Neural cell (in vitro differentiated cells): ENCODE results near the gene RIPOR2. TPM values are rescaled to one million over a fixed set of nuclear protein-coding genes. Genes with fewer than 3 reads are reported as not detected.

Experiments used
- H2AFZ ChIP-seq: fragments of 200-600, 300-800 bp; sonication (generic), shearing (Covaris generic); 2 replicates; pipeline ENCODE4 v1.6.0; 2014; ENCODE audit warnings: low read depth, mild to moderate bottlenecking, antibody characterized with exemption, low read length, moderate library complexity
- H3F3A ChIP-seq: fragments of 200-600 bp; shearing (Covaris generic); 2 replicates; pipeline ENCODE4 v1.6.1; 2016; ENCODE audit warnings: mild to moderate bottlenecking, moderate library complexity, mixed read lengths, antibody characterized with exemption, low read length; ENCODE audit not compliant: insufficient read depth, poor library complexity, severe bottlenecking
- H3K27ac ChIP-seq: fragments of 200-600, 300-800 bp; sonication (generic), shearing (Covaris generic); 2 replicates; pipeline ENCODE4 v1.5.1; 2014; ENCODE audit warnings: mild to moderate bottlenecking, low read length, moderate library complexity
- H3K27me3 ChIP-seq: fragments of 300-800, 200-600 bp; sonication (generic), shearing (Covaris generic); 2 replicates; pipeline ENCODE4 v1.6.0; 2014; ENCODE audit warnings: mild to moderate bottlenecking, low read depth, low read length, moderate library complexity; ENCODE audit not compliant: insufficient read depth
- H3K36me3 ChIP-seq: fragments of 300-800, 200-600 bp; sonication (generic), shearing (Covaris generic); 2 replicates; pipeline ENCODE4 v1.5.1; 2014; ENCODE audit warnings: mild to moderate bottlenecking, antibody characterized with exemption, low read length, moderate library complexity; ENCODE audit not compliant: insufficient read depth
- H3K4me2 ChIP-seq: fragments of 300-800, 200-600 bp; sonication (generic), shearing (Covaris generic); 2 replicates; pipeline ENCODE4 v1.6.0; 2014; ENCODE audit warnings: mild to moderate bottlenecking, low read length
- H3K4me3 ChIP-seq: fragments of 300-800, 200-600 bp; sonication (generic), shearing (Covaris generic); 2 replicates; pipeline ENCODE4 v1.5.1; 2014; ENCODE audit warnings: mild to moderate bottlenecking, low read length, moderate library complexity
- H3K79me2 ChIP-seq: fragments of 200-600 bp; shearing (Covaris generic); replicated peaks from 2 replicates; pipeline ENCODE4 v1.6.0; 2014; ENCODE audit warnings: mild to moderate bottlenecking, low read length, moderate library complexity; ENCODE audit not compliant: insufficient read depth
- H3K9ac ChIP-seq: fragments of 300-800, 200-600 bp; sonication (generic), shearing (Covaris generic); 2 replicates; pipeline ENCODE4 v1.6.1; 2016; ENCODE audit warnings: mild to moderate bottlenecking, low read length, mixed read lengths
- H3K9me2 ChIP-seq: fragments of 200-600 bp; shearing (Covaris generic); 2 replicates; pipeline ENCODE4 v1.6.1; 2016; ENCODE audit warnings: mild to moderate bottlenecking, low read length, mixed read lengths; ENCODE audit not compliant: insufficient read depth
- H3K9me3 ChIP-seq: fragments of 200-600, 300-800 bp; sonication (generic), shearing (Covaris generic); 2 replicates; pipeline ENCODE4 v1.6.1; 2016; ENCODE audit warnings: mild to moderate bottlenecking, mixed run types, low read length, moderate library complexity, mixed read lengths
- H4K20me1 ChIP-seq: fragments of 200-600 bp; shearing (Covaris generic); 2 replicates; pipeline ENCODE4 v1.6.1; 2016; ENCODE audit warnings: mild to moderate bottlenecking, mixed run types; ENCODE audit not compliant: insufficient read depth
- EP300 ChIP-seq: fragments of 450-650 bp; conservative IDR thresholded peaks from 2 replicates; pipeline ENCODE4 v1.6.1; 2014; ENCODE audit warnings: antibody characterized with exemption, mild to moderate bottlenecking, moderate library complexity; ENCODE audit not compliant: poor library complexity, severe bottlenecking
- EZH2 ChIP-seq: fragments of 200-600, 300-800 bp; shearing (Covaris generic), sonication (generic); IDR thresholded peaks from 2 replicates; pipeline ENCODE4 v1.6.1; 2014; ENCODE audit warnings: antibody characterized with exemption, low read length, borderline replicate concordance, mild to moderate bottlenecking; ENCODE audit not compliant: insufficient read depth, poor library complexity, severe bottlenecking
- MXI1 ChIP-seq: fragments of 450-650 bp; conservative IDR thresholded peaks from 2 replicates; pipeline ENCODE4 v1.6.1; 2014; ENCODE audit warnings: antibody characterized with exemption, mild to moderate bottlenecking; ENCODE audit not compliant: poor library complexity, severe bottlenecking
- POLR2AphosphoS5 ChIP-seq: IDR thresholded peaks from 2 replicates; pipeline ENCODE4 v1.6.1; 2012
- RAD21 ChIP-seq: fragments of 450-650 bp; conservative IDR thresholded peaks from 2 replicates; pipeline ENCODE4 v1.6.1; 2014; ENCODE audit warnings: antibody characterized with exemption, mild to moderate bottlenecking, moderate library complexity
- SMC3 ChIP-seq: fragments of 450-650 bp; conservative IDR thresholded peaks from 2 replicates; pipeline ENCODE4 v1.6.1; 2014; ENCODE audit warnings: antibody characterized with exemption, mild to moderate bottlenecking, moderate library complexity; ENCODE audit not compliant: poor library complexity
- TAF1 ChIP-seq: IDR thresholded peaks from 2 replicates; pipeline ENCODE4 v1.6.1; 2012; ENCODE audit warnings: low read depth
- polyA plus RNA-seq: library from polyadenylated mRNA; depleted of rRNA; stranded (reverse); fragments of >200 nt; gene quantifications from 2 replicates; pipeline ENCODE4 v1.2.3, GENCODE V29; 2014
- TF ChIP-seq, protein P1 (sequence below): fragments of 450-650 bp; IDR thresholded peaks from 2 replicates; pipeline ENCODE4 v1.5.1; 2014; ENCODE audit warnings: antibody characterized with exemption, mild to moderate bottlenecking, moderate library complexity; ENCODE audit not compliant: poor library complexity, severe bottlenecking
- TF ChIP-seq, protein P2 (sequence below): IDR thresholded peaks from 2 replicates; pipeline ENCODE4 v1.6.1; 2012; ENCODE audit warnings: borderline replicate concordance

The RIPOR2 gene
- polyA plus RNA-seq, 1 donor from 2014 or later = 83.8 TPM

DNA sequence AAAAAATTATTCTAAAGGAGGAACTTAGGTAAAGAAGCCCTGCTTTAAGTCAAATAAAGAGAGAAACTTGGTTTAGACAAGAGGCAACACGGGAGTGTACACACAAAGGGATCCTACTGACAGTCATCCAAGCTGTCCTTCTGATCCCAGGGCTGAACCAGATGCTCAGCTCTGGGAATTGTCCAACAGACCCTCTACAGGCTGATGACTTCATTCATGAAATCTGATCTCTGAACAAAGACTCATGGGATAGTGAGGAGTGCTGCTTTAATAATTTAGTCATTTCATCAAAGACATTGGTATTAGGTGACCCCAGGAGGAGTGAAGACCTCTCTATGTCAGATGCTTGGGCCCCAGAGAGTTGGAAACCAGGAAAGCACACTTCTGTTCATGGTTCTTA, 71.4 kb downstream of the RIPOR2 start:
- H3K9me3 ChIP-seq = no peaks in the 10 kb centered on the region
- H3K9me2 ChIP-seq = no peaks in the 10 kb centered on the region
- H3K36me3 ChIP-seq = peaks cover 26% of the 10 kb centered on the region
- TF ChIP-seq, protein P1, sequence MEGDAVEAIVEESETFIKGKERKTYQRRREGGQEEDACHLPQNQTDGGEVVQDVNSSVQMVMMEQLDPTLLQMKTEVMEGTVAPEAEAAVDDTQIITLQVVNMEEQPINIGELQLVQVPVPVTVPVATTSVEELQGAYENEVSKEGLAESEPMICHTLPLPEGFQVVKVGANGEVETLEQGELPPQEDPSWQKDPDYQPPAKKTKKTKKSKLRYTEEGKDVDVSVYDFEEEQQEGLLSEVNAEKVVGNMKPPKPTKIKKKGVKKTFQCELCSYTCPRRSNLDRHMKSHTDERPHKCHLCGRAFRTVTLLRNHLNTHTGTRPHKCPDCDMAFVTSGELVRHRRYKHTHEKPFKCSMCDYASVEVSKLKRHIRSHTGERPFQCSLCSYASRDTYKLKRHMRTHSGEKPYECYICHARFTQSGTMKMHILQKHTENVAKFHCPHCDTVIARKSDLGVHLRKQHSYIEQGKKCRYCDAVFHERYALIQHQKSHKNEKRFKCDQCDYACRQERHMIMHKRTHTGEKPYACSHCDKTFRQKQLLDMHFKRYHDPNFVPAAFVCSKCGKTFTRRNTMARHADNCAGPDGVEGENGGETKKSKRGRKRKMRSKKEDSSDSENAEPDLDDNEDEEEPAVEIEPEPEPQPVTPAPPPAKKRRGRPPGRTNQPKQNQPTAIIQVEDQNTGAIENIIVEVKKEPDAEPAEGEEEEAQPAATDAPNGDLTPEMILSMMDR = no peak
- TF ChIP-seq MXI1 (no peak), RAD21 (no peak), POLR2AphosphoS5 (no peak), EZH2 (no peak), SMC3 (no peak), TAF1 (no peak), EP300 (no peak)
- TF ChIP-seq, protein P2, sequence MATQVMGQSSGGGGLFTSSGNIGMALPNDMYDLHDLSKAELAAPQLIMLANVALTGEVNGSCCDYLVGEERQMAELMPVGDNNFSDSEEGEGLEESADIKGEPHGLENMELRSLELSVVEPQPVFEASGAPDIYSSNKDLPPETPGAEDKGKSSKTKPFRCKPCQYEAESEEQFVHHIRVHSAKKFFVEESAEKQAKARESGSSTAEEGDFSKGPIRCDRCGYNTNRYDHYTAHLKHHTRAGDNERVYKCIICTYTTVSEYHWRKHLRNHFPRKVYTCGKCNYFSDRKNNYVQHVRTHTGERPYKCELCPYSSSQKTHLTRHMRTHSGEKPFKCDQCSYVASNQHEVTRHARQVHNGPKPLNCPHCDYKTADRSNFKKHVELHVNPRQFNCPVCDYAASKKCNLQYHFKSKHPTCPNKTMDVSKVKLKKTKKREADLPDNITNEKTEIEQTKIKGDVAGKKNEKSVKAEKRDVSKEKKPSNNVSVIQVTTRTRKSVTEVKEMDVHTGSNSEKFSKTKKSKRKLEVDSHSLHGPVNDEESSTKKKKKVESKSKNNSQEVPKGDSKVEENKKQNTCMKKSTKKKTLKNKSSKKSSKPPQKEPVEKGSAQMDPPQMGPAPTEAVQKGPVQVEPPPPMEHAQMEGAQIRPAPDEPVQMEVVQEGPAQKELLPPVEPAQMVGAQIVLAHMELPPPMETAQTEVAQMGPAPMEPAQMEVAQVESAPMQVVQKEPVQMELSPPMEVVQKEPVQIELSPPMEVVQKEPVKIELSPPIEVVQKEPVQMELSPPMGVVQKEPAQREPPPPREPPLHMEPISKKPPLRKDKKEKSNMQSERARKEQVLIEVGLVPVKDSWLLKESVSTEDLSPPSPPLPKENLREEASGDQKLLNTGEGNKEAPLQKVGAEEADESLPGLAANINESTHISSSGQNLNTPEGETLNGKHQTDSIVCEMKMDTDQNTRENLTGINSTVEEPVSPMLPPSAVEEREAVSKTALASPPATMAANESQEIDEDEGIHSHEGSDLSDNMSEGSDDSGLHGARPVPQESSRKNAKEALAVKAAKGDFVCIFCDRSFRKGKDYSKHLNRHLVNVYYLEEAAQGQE = no peak
- no peak overlapping the region for H3K27ac ChIP-seq
- H3K27me3 ChIP-seq = no peaks in the 10 kb centered on the region
- no peaks in the 10 kb centered on the region for H3F3A ChIP-seq
- no peak overlapping the region for H3K4me3 ChIP-seq
- no peaks in the 10 kb centered on the region for H4K20me1 ChIP-seq
- H2AFZ ChIP-seq = no peak overlapping the region
- no peak overlapping the region for H3K4me2 ChIP-seq
- H3K79me2 ChIP-seq = no peaks in the 10 kb centered on the region
- H3K9ac ChIP-seq = no peak overlapping the region

DNA sequence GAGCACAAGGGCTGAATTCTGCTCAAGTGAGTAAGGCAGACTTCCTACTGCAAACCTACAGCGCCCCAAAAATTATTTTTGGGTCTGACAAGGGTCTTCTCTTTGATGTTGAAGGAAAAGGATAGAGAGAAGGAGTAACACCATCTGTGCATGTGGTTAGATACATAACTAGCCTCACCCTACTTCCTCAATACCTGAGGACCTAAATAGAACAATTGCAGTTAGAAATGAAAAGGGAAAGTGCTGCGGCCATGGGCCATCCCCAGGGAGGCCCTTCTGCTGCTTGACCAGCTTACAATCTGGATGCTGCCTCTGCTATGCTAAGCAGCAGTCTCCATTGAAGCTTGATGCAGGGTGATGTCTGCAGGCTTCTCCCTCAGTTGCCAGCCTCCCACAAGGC, 73.8 kb downstream of the RIPOR2 start:
- no peak overlapping the region for H3K4me2 ChIP-seq
- H3K4me3 ChIP-seq = no peak overlapping the region
- H3K27ac ChIP-seq = no peak overlapping the region
- peaks cover 18% of the 10 kb centered on the region for H3K36me3 ChIP-seq
- H3K9me2 ChIP-seq = no peaks in the 10 kb centered on the region
- H2AFZ ChIP-seq = no peak overlapping the region
- no peaks in the 10 kb centered on the region for H3K79me2 ChIP-seq
- H4K20me1 ChIP-seq = no peaks in the 10 kb centered on the region
- H3K27me3 ChIP-seq = no peaks in the 10 kb centered on the region
- H3F3A ChIP-seq = no peaks in the 10 kb centered on the region
- no peak overlapping the region for H3K9ac ChIP-seq
- H3K9me3 ChIP-seq = no peaks in the 10 kb centered on the region
- TF ChIP-seq, protein P1 = no peak
- TF ChIP-seq EZH2 = no peak
